ENCODE results near the gene PARVA. TPM values are rescaled to one million over a fixed set of nuclear protein-coding genes. Genes with fewer than 3 reads are reported as not detected.
A peak's percentile ranks its signal among the peaks of the same experiment; 100 is the strongest.

Gene PARVA
- total and polyA plus RNA-seq, 9 of the 15 experiments (the other 6 are each of a cell fraction or from before 2014, with no cell fraction given): 0.11 TPM; not detected in 8

DNA sequence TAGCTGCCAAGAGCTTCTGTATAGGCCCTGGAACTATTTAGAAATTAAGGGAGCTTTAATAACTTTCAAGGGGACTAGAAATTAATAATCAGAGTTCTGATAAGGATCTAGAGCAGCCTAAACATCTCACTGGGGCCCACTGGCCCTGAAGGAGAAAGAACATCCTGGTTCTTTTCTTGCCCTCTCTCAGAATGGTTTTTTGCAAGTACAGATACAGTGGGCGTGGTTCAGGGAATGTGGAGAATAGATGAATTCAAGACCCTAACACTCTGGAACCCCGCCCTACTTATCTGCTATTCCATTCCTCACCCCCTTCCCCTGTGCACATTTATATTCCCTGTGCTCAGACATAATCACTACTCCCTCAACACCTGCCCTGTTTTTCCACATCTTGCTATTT lies 90.2 kb downstream of the PARVA start:
- Histone ChIP-seq H3K36me3 (ENCODE audit: control insufficient read depth, insufficient read depth, low read length) (no peaks in the 10 kb centered on the region), H3K4me2 (ENCODE audit: insufficient read depth, low read length) (no peak overlapping the region), H2AFZ (ENCODE audit: low read depth, low read length) (no peak overlapping the region), H3K79me2 (ENCODE audit: control insufficient read depth, insufficient read depth, low read length) (no peaks in the 10 kb centered on the region), H3K9ac (ENCODE audit: insufficient read depth in 1 of 2, low read depth in 2 of 2, low read length in 2 of 2) (no peak overlapping the region), H3K27ac (ENCODE audit: extremely low read depth, low read depth, low read length) (no peak overlapping the region), H3K9me3 (replicated peaks; ENCODE audit: control insufficient read depth, insufficient read depth, low read depth, low read length) (no peaks in the 10 kb centered on the region), H3K4me3 (no peak overlapping the region), H3K27me3 (ENCODE audit: control insufficient read depth in 2 of 2, insufficient read depth in 2 of 2, low read length in 2 of 2) (peaks cover 5 to 7% of the 10 kb centered on the region in 2 experiments; a peak in 3 of 5 replicates), H3K4me1 (replicated peaks in 1 of 2; ENCODE audit: control insufficient read depth in 2 of 2, insufficient read depth in 2 of 2, low read length in 2 of 2) (no peaks in the 10 kb centered on the region), H4K20me1 (replicated peaks; ENCODE audit: control insufficient read depth, insufficient read depth, low read length) (no peaks in the 10 kb centered on the region), H3K9me1 (ENCODE audit: control insufficient read depth, insufficient read depth, low read length) (no peaks in the 10 kb centered on the region)
- CTCF ChIA-PET (ENCODE audit: low intra/inter-chr PET ratio): no interaction called here
- BruUV-seq (replicated peaks): no TSS peak
- intact Hi-C loops (cut with micrococcal nuclease) (no loop called here), in situ Hi-C loops (cut with MboI) (no loop called here)
- no peak for TF ChIP-seq CREB1 (IDR thresholded peaks at IDR 0.05)
- no peak for TF ChIP-seq CREB1 (CRISPR knock-in tag; IDR thresholded peaks at IDR 0.05)
- TF ChIP-seq ZNF253 (CRISPR knock-in tag; conservative IDR thresholded peaks at IDR 0.05): no peak
- no peak for TF ChIP-seq NBN (IDR thresholded peaks at IDR 0.05; ENCODE audit: low read depth)
- TF ChIP-seq ZNF77 (CRISPR knock-in tag; IDR thresholded peaks at IDR 0.05): no peak
- TF ChIP-seq RCOR1 (IDR thresholded peaks at IDR 0.05; ENCODE audit: borderline replicate concordance in 1 of 2, low read depth in 2 of 2, low read length in 2 of 2): no peak
- no peak for TF ChIP-seq POU5F1 (IDR thresholded peaks at IDR 0.05; ENCODE audit: borderline replicate concordance, low read depth, low read length, partially characterized antibody)
- TF ChIP-seq, protein P1, sequence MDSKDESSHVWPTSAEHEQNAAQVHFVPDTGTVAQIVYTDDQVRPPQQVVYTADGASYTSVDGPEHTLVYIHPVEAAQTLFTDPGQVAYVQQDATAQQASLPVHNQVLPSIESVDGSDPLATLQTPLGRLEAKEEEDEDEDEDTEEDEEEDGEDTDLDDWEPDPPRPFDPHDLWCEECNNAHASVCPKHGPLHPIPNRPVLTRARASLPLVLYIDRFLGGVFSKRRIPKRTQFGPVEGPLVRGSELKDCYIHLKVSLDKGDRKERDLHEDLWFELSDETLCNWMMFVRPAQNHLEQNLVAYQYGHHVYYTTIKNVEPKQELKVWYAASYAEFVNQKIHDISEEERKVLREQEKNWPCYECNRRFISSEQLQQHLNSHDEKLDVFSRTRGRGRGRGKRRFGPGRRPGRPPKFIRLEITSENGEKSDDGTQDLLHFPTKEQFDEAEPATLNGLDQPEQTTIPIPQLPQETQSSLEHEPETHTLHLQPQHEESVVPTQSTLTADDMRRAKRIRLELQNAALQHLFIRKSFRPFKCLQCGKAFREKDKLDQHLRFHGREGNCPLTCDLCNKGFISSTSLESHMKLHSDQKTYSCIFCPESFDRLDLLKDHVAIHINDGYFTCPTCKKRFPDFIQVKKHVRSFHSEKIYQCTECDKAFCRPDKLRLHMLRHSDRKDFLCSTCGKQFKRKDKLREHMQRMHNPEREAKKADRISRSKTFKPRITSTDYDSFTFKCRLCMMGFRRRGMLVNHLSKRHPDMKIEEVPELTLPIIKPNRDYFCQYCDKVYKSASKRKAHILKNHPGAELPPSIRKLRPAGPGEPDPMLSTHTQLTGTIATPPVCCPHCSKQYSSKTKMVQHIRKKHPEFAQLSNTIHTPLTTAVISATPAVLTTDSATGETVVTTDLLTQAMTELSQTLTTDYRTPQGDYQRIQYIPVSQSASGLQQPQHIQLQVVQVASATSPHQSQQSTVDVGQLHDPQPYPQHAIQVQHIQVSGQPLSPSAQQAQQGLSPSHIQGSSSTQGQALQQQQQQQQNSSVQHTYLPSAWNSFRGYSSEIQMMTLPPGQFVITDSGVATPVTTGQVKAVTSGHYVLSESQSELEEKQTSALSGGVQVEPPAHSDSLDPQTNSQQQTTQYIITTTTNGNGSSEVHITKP (IDR thresholded peaks at IDR 0.05; ENCODE audit: partially characterized antibody): peak; percentile 53
- 7% methylated on average over 2 of the region's 2 CpGs for WGBS (ENCODE audit: insufficient coverage, low coverage, missing lambda C conversion rate)
- no peak for ATAC-seq
- POLR2A ChIA-PET: no interaction called here
- no peak for FAIRE-seq
- no peak for DNase-seq (ENCODE audit: extremely low read depth in 1 of 4, low spot score in 3 of 4)

All from K562 (cell line).